HepG2 (cell line): ENCODE results near the gene SIX5. TPM values are rescaled to one million over a fixed set of nuclear protein-coding genes. Genes with fewer than 3 reads are reported as not detected.
A peak's percentile ranks its signal among the peaks of the same experiment; 100 is the strongest.

Experiments used
- AGO2 ChIP-seq: fragments of 200-400 bp; formaldehyde crosslinking; optimal IDR thresholded peaks from 2 replicates; pipeline ENCODE3; 2017; ENCODE audit warnings: mild to moderate bottlenecking, low read depth, low read length, moderate library complexity
- BORCS8-MEF2B ChIP-seq: sonication (generic); formaldehyde crosslinking; IDR thresholded peaks from 2 replicates; pipeline ENCODE4 v1.8.0; 2022; ENCODE audit warnings: mild to moderate bottlenecking, missing genetic modification reagents
- CEBPG ChIP-seq: IDR thresholded peaks from 2 replicates; pipeline ENCODE4 v1.6.1; 2016
- FOXA3 ChIP-seq: IDR thresholded peaks from 2 replicates; pipeline ENCODE4 v1.6.1; 2016; ENCODE audit warnings: missing genetic modification reagents, missing compliant biosample characterization
- IRF2 ChIP-seq: IDR thresholded peaks from 2 replicates; pipeline ENCODE4 v1.6.1; 2018; ENCODE audit warnings: missing genetic modification reagents, missing compliant biosample characterization
- LBX2 ChIP-seq: sonication (generic); formaldehyde crosslinking; IDR thresholded peaks from 2 replicates; pipeline ENCODE4 v1.5.0; 2020; ENCODE audit warnings: missing genetic modification reagents, mild to moderate bottlenecking, borderline replicate concordance
- SRY ChIP-seq: sonication (generic); formaldehyde crosslinking; IDR thresholded peaks from 2 replicates; pipeline ENCODE4 v1.8.0; 2022; ENCODE audit warnings: mild to moderate bottlenecking, missing genetic modification reagents
- SUZ12 ChIP-seq: fragments of 150-350 bp; IDR thresholded peaks from 2 replicates; pipeline ENCODE4 v1.6.1; 2014; ENCODE audit warnings: low read depth, low read length
- TRIM24 ChIP-seq: sonication (generic); formaldehyde crosslinking; IDR thresholded peaks from 2 replicates; pipeline ENCODE4 v1.8.0; 2022; ENCODE audit warnings: mild to moderate bottlenecking, missing genetic modification reagents
- UBTF ChIP-seq: sonication (generic); formaldehyde crosslinking; IDR thresholded peaks from 2 replicates; pipeline ENCODE4 v1.4.0; 2020; ENCODE audit warnings: mild to moderate bottlenecking, missing genetic modification reagents
- ZFP41 ChIP-seq: sonication (generic); formaldehyde crosslinking; IDR thresholded peaks from 2 replicates; pipeline ENCODE4 v1.4.0; 2020; ENCODE audit warnings: mild to moderate bottlenecking, missing genetic modification reagents, borderline replicate concordance
- ZFP82 ChIP-seq: sonication (generic); formaldehyde crosslinking; IDR thresholded peaks from 2 replicates; pipeline ENCODE4 v1.5.1; 2020; ENCODE audit warnings: mild to moderate bottlenecking, missing genetic modification reagents, borderline replicate concordance
- ZNF234 ChIP-seq: sonication (generic); formaldehyde crosslinking; conservative IDR thresholded peaks from 2 replicates; pipeline ENCODE4 v1.5.1; 2020; ENCODE audit warnings: mild to moderate bottlenecking, missing genetic modification reagents
- ZNF326 ChIP-seq: sonication (generic); formaldehyde crosslinking; IDR thresholded peaks from 2 replicates; pipeline ENCODE4 v1.4.0; 2020; ENCODE audit warnings: missing genetic modification reagents, borderline replicate concordance
- ZNF335 ChIP-seq: sonication (generic); formaldehyde crosslinking; IDR thresholded peaks from 2 replicates; pipeline ENCODE4 v1.4.0; 2020; ENCODE audit warnings: missing genetic modification reagents
- ZNF350 ChIP-seq: sonication (generic); formaldehyde crosslinking; IDR thresholded peaks from 2 replicates; pipeline ENCODE4 v1.4.0; 2020; ENCODE audit warnings: mild to moderate bottlenecking, low read depth, missing genetic modification reagents, borderline replicate concordance
- ZNF784 ChIP-seq: sonication (generic); formaldehyde crosslinking; IDR thresholded peaks from 2 replicates; pipeline ENCODE4 v1.5.1; 2020; ENCODE audit warnings: missing genetic modification reagents, mild to moderate bottlenecking, borderline replicate concordance
- polyA plus RNA-seq, 8 experiments: library from polyadenylated mRNA; depleted of rRNA in 3 of 8; stranded (reverse) in 7 of 8; unstranded in 1 of 8; fragments of >200 nt; fragmentation: Illumina TruSeq in 4 of 8; extraction: Trizol in 4 of 8; gene quantifications; 2 replicates each; pipeline versions ENCODE4 v1.2.1 to v1.2.3, GENCODE V29; 2011 to 2016; ENCODE audit warnings: low read depth in 4 of 8, missing spikeins in 1 of 8, mixed read lengths in 1 of 8; ENCODE audit not compliant: insufficient read depth in 1 of 8
- total RNA-seq, 5 experiments: library from RNA; depleted of rRNA; stranded (reverse); fragments of >200 nt; fragmentation: Illumina TruSeq; extraction: Trizol; gene quantifications; 2 replicates each; pipeline ENCODE4 v1.2.3, GENCODE V29; 2016; ENCODE audit warnings: low read depth in 1 of 5
- TF ChIP-seq, protein P1 (sequence below): sonication (generic); formaldehyde crosslinking; IDR thresholded peaks from 2 replicates; pipeline ENCODE4 v1.4.0; 2020; ENCODE audit warnings: missing genetic modification reagents
- TF ChIP-seq, protein P2 (sequence below): sonication (generic); formaldehyde crosslinking; conservative IDR thresholded peaks from 2 replicates; pipeline ENCODE4 v1.8.0; 2022; ENCODE audit warnings: low read depth, missing genetic modification reagents
- TF ChIP-seq, protein P3 (sequence below): fragments of 450-650 bp; IDR thresholded peaks from 2 replicates; pipeline ENCODE4 v1.6.1; 2017; ENCODE audit warnings: mild to moderate bottlenecking

The SIX5 gene
- total and polyA plus RNA-seq, 2 of the 13 experiments (the other 11 are each of a cell fraction or from before 2014, with no cell fraction given), result 7.7 to 10.5 TPM

- no peak; the same call in 1 of the 2 replicates for TF ChIP-seq BORCS8-MEF2B (CRISPR knock-in tag)
- no peak for TF ChIP-seq ZFP82 (CRISPR knock-in tag)
- TF ChIP-seq IRF2 (CRISPR knock-in tag), result no peak
- TF ChIP-seq TRIM24 (CRISPR knock-in tag), result no peak
- TF ChIP-seq, protein P1, sequence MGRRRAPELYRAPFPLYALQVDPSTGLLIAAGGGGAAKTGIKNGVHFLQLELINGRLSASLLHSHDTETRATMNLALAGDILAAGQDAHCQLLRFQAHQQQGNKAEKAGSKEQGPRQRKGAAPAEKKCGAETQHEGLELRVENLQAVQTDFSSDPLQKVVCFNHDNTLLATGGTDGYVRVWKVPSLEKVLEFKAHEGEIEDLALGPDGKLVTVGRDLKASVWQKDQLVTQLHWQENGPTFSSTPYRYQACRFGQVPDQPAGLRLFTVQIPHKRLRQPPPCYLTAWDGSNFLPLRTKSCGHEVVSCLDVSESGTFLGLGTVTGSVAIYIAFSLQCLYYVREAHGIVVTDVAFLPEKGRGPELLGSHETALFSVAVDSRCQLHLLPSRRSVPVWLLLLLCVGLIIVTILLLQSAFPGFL (CRISPR knock-in tag), result no peak
- TF ChIP-seq ZNF326 (CRISPR knock-in tag), result no peak
- peak; percentile 72 for TF ChIP-seq CEBPG (CRISPR knock-in tag)
- TF ChIP-seq ZNF350, result peak; percentile 35; the same call in 1 of the 2 replicates
- TF ChIP-seq, protein P2, sequence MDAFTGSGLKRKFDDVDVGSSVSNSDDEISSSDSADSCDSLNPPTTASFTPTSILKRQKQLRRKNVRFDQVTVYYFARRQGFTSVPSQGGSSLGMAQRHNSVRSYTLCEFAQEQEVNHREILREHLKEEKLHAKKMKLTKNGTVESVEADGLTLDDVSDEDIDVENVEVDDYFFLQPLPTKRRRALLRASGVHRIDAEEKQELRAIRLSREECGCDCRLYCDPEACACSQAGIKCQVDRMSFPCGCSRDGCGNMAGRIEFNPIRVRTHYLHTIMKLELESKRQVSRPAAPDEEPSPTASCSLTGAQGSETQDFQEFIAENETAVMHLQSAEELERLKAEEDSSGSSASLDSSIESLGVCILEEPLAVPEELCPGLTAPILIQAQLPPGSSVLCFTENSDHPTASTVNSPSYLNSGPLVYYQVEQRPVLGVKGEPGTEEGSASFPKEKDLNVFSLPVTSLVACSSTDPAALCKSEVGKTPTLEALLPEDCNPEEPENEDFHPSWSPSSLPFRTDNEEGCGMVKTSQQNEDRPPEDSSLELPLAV (CRISPR knock-in tag), result no peak
- TF ChIP-seq ZFP41 (CRISPR knock-in tag), result no peak
- TF ChIP-seq LBX2, result peak; percentile 49; the same call in 1 of the 2 replicates
- no peak for TF ChIP-seq SUZ12
- TF ChIP-seq ZNF335 (CRISPR knock-in tag), result no peak; the same call in 1 of the 2 replicates
- peak; percentile 78 for TF ChIP-seq AGO2
- peak; percentile 51; the same call in 1 of the 2 replicates for TF ChIP-seq FOXA3 (CRISPR knock-in tag)
- TF ChIP-seq, protein P3, sequence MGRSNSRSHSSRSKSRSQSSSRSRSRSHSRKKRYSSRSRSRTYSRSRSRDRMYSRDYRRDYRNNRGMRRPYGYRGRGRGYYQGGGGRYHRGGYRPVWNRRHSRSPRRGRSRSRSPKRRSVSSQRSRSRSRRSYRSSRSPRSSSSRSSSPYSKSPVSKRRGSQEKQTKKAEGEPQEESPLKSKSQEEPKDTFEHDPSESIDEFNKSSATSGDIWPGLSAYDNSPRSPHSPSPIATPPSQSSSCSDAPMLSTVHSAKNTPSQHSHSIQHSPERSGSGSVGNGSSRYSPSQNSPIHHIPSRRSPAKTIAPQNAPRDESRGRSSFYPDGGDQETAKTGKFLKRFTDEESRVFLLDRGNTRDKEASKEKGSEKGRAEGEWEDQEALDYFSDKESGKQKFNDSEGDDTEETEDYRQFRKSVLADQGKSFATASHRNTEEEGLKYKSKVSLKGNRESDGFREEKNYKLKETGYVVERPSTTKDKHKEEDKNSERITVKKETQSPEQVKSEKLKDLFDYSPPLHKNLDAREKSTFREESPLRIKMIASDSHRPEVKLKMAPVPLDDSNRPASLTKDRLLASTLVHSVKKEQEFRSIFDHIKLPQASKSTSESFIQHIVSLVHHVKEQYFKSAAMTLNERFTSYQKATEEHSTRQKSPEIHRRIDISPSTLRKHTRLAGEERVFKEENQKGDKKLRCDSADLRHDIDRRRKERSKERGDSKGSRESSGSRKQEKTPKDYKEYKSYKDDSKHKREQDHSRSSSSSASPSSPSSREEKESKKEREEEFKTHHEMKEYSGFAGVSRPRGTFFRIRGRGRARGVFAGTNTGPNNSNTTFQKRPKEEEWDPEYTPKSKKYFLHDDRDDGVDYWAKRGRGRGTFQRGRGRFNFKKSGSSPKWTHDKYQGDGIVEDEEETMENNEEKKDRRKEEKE, result no peak
- TF ChIP-seq ZNF784 (CRISPR knock-in tag), result no peak
- TF ChIP-seq ZNF234 (CRISPR knock-in tag), result peak; percentile 91
- no peak for TF ChIP-seq SRY (CRISPR knock-in tag)
- TF ChIP-seq UBTF (CRISPR knock-in tag), result peak; percentile 65
Measured at GRCh38 chr19:45768984-45769782, at the start of gene SIX5 (continued).
